Esophagus muscularis mucosa (tissue), 4 donors: ENCODE data around the gene MTFMT. TPM values are rescaled to one million over a fixed set of nuclear protein-coding genes. Genes with fewer than 3 reads are reported as not detected.

Source experiments
- DNase-seq: peaks from one replicate; pipeline ENCODE4 v3.0.0-alpha.2; 2017; ENCODE audit errors: extremely low spot score
- H3K27ac ChIP-seq, 4 donors: fragments of 200-600 bp; sonication (generic); replicated peaks in 1 of 4; 1 replicate in 3 of 4; 2 replicates in 1 of 4; pipeline ENCODE4 v1.5.1; 2016 to 2019; ENCODE audit warnings: mild to moderate bottlenecking in 1 of 4
- H3K27me3 ChIP-seq, 4 donors: fragments of 200-600 bp; sonication (generic); one replicate each; pipeline versions ENCODE4 v1.5.1 to v1.6.0; 2016 to 2019
- H3K36me3 ChIP-seq, 4 donors: fragments of 200-600 bp; sonication (generic); one replicate each; pipeline ENCODE4 v1.5.1; 2016 to 2019
- H3K4me1 ChIP-seq, 4 donors: fragments of 200-600 bp; sonication (generic); one replicate each; pipeline ENCODE4 v1.5.1; 2016 to 2019
- H3K4me3 ChIP-seq, 4 donors: fragments of 200-600 bp; sonication (generic); 1 replicate in 2 of 4; 2 replicates in 2 of 4; pipeline ENCODE4 v1.5.1; 2016 to 2019; ENCODE audit warnings: mild to moderate bottlenecking in 4 of 4, moderate library complexity in 1 of 4
- H3K9me3 ChIP-seq, 4 donors: fragments of 200-600 bp; sonication (generic); 1 replicate in 3 of 4; 2 replicates in 1 of 4; pipeline ENCODE4 v1.5.1; 2016 to 2019
- CTCF ChIP-seq, 3 experiments: fragments of 200-600 bp in 2 of 3; fragments of 450-650 bp in 1 of 3; sonication (generic) in 2 of 3; IDR thresholded peaks; one replicate each; pipeline ENCODE4 v1.5.1; 2017 to 2019; ENCODE audit warnings: antibody characterized with exemption in 3 of 3, mild to moderate bottlenecking in 2 of 3, moderate library complexity in 1 of 3
- EP300 ChIP-seq: sonication (generic); formaldehyde crosslinking; IDR thresholded peaks from one replicate; pipeline ENCODE4 v1.6.1; 2017; ENCODE audit warnings: antibody characterized with exemption
- POLR2A ChIP-seq: fragments of 450-650 bp; IDR thresholded peaks from one replicate; pipeline ENCODE4 v1.6.1; 2017; ENCODE audit warnings: antibody characterized with exemption, moderate library complexity, mild to moderate bottlenecking, low read depth
- POLR2AphosphoS5 ChIP-seq, 2 donors: sonication (generic); formaldehyde crosslinking; IDR thresholded peaks; one replicate each; pipeline ENCODE4 v1.6.1; 2017; ENCODE audit warnings: antibody characterized with exemption in 2 of 2
- WGBS: methylation state at CpG from one replicate; pipeline ENCODE4 v1.1.5; 2018; 5-methylcytosine and 5-hydroxymethylcytosine counted together
- intact Hi-C: fragments of 100-400 bp; cut with DNase I; formaldehyde crosslinking; loops from one replicate; pipeline ENCODE4 v1.15.1; 2023
- total RNA-seq, 4 donors: library from RNA; depleted of rRNA; stranded (reverse); fragments of >200 nt; gene quantifications; one replicate each; pipeline versions ENCODE4 v1.1.0 to v1.2.1, GENCODE V29; 2016

MTFMT gene
- total RNA-seq, 4 donors from 2014 or later = 26.3 to 29.9 (median 29.4) TPM

DNA sequence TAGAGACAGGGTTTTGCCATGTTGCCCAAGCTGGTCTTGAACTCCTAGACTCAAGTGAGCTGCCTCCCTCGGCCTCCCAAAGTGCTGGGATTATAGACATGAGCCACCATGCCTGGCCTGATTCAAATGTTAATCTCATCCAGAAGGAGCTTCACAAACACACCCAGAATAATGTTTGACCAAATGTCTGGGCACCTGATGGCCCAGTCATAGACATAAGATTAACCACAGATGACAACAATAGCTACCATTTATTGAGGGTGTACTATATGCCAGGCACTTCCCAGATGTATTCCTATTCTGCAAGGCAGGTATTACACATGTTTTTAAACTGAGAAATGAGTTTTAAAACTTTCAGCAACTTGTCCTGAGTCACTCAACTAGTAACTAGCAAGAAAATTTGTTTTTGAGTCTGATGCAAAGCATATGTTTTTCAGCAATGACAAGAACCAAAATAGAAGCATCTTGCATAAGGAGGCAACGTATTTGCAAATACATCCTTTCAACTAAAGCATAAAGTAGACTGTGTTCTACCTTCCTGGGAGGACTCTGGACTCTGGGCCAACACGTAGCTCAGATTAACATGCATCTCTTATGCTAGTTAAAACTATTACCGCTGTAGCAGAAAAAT is 31.6 kb downstream of the MTFMT start:
- no peaks in the 10 kb centered on the region for H3K9me3 ChIP-seq
- H3K4me1 ChIP-seq = no peaks in the 10 kb centered on the region
- H3K4me3 ChIP-seq = no peak overlapping the region
- H3K36me3 ChIP-seq = peaks cover 0 to 18% (median 12%) of the 10 kb centered on the region in 4 donors
- 84% methylated on average over 4 of the region's 4 CpGs for WGBS
- H3K27me3 ChIP-seq = no peaks in the 10 kb centered on the region
- TF ChIP-seq EP300 (no peak), CTCF (IDR thresholded peaks at IDR 0.05) (no peak), POLR2AphosphoS5 (IDR thresholded peaks at IDR 0.05) (no peak), POLR2A (no peak)
- H3K27ac ChIP-seq = no peak overlapping the region
- no peak for DNase-seq
- intact Hi-C loops = no loop called here

DNA sequence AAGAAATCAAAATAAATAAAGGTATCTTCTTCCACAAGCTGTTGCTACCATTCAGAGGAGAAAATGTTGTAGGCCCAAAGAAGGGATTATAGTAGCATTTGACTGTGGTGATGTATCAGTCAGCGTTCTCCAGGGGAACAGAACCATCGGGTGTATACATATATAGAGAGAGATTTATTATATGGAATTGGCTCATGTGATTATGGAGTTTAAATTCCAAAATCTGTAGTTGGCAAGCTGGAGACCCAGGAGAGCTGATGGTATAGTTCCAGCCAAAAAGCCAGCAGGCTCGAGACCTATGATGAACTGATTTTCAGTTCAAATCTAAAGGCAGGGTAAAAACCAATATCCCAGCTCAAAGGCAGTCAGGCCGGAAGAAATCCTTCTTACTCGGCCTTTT is 32.4 kb downstream of the MTFMT start:
- intact Hi-C loops = no loop called here
- Histone ChIP-seq H3K36me3 (peaks cover 0 to 10% (median 6%) of the 10 kb centered on the region in 4 donors), H3K4me3 (no peak overlapping the region), H3K27me3 (no peaks in the 10 kb centered on the region), H3K4me1 (no peaks in the 10 kb centered on the region), H3K27ac (no peak overlapping the region), H3K9me3 (no peaks in the 10 kb centered on the region)
- WGBS = 79% methylated on average over 5 of the region's 5 CpGs
- TF ChIP-seq POLR2AphosphoS5 (IDR thresholded peaks at IDR 0.05) = no peak
- no peak for TF ChIP-seq POLR2A
- no peak for TF ChIP-seq CTCF (IDR thresholded peaks at IDR 0.05)
- TF ChIP-seq EP300 = no peak
- DNase-seq = no peak

- H3K4me3 ChIP-seq = no peak overlapping the region
- no peaks in the 10 kb centered on the region for H3K36me3 ChIP-seq
- TF ChIP-seq POLR2AphosphoS5 (IDR thresholded peaks at IDR 0.05) = no peak
- no peak for TF ChIP-seq EP300
- no peak for TF ChIP-seq POLR2A
- no peak for TF ChIP-seq CTCF (IDR thresholded peaks at IDR 0.05)
- H3K27me3 ChIP-seq = no peaks in the 10 kb centered on the region
- no peak for DNase-seq
- WGBS = 46% methylated on average over 1 of the region's 1 CpG
- peaks cover 5 to 16% (median 15%) of the 10 kb centered on the region in 4 donors for H3K4me1 ChIP-seq
- no peak overlapping the region for H3K27ac ChIP-seq
- H3K9me3 ChIP-seq = no peaks in the 10 kb centered on the region
- intact Hi-C loops = no loop called here
Measured at GRCh38 chr15:64993290-64993689, 36.1 kb downstream of the MTFMT start.

- 62% methylated on average over 2 of the region's 2 CpGs for WGBS
- no peaks in the 10 kb centered on the region for H3K27me3 ChIP-seq
- no peak for DNase-seq
- TF ChIP-seq CTCF (IDR thresholded peaks at IDR 0.05) (no peak), POLR2A (no peak), EP300 (no peak), POLR2AphosphoS5 (IDR thresholded peaks at IDR 0.05) (no peak)
- H3K27ac ChIP-seq = no peak overlapping the region
- no peaks in the 10 kb centered on the region for H3K36me3 ChIP-seq
- H3K9me3 ChIP-seq = no peaks in the 10 kb centered on the region
- intact Hi-C loops = no loop called here
- H3K4me3 ChIP-seq = no peak overlapping the region
- peaks cover 13 to 32% (median 30%) of the 10 kb centered on the region in 4 donors for H3K4me1 ChIP-seq
Measured at GRCh38 chr15:64991536-64992135, 37.8 kb downstream of the MTFMT start.

- H3K4me3 ChIP-seq = peak overlapping the region; percentile 79 to 96 (median 92)
- intact Hi-C loops = no loop called here
- H3K9me3 ChIP-seq = no peaks in the 10 kb centered on the region
- TF ChIP-seq POLR2A (no peak), CTCF (IDR thresholded peaks at IDR 0.05) (no peak), EP300 (no peak), POLR2AphosphoS5 (IDR thresholded peaks at IDR 0.05) (no peak)
- peak overlapping the region; percentile 91 to 96 (median 96) for H3K27ac ChIP-seq
- 2% methylated on average over 9 of the region's 9 CpGs for WGBS
- H3K4me1 ChIP-seq = peaks cover 19 to 46% (median 38%) of the 10 kb centered on the region in 4 donors
- no peaks in the 10 kb centered on the region for H3K27me3 ChIP-seq
- no peaks in the 10 kb centered on the region for H3K36me3 ChIP-seq
- no peak for DNase-seq
Measured at GRCh38 chr15:64990168-64990470, 39.3 kb downstream of the MTFMT start.
